CD4-positive, alpha-beta T cell treated with Interleukin-17A for 4 hours (primary cell): ENCODE results near the gene GNLY.

Experiments
- DNase-seq: peaks from one replicate; pipeline ENCODE4 v3.0.0-alpha.2; 2020; ENCODE audit warnings: mixed read lengths

GNLY gene

GRCh38 chr2:85690932-85691331, 3.2 kb upstream of the GNLY start:
- DNase-seq = no peak

DNA sequence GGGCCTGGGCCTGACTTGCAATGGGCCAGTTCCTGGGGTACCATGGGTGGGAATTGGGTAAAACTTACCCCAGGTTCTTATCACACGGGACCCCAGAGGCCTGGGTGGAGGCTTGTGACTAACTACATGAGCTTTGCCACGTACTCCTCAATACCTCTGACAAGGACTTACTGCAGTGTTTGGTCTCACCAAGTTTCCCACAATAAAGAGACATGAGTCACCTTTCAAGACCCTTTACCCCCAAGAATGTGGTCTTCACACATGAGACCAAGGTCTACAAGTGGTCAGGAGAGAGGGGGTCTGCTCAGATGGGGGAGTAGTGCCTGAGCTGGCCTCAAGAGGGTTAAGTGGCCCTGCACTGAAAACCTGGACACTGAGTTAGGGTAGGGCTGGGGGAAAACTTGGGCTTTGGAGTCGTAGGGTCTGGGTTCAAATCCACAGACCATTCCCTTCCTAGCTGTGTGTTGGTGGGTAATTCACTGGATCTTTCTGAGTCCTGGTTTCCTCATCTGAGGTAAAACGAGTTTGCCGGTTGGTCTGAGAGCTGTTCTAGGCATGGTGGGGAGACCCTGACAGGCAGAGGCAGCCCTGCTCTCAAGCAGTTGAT, 2.0 kb upstream of the GNLY start:
- no peak for DNase-seq

DNA sequence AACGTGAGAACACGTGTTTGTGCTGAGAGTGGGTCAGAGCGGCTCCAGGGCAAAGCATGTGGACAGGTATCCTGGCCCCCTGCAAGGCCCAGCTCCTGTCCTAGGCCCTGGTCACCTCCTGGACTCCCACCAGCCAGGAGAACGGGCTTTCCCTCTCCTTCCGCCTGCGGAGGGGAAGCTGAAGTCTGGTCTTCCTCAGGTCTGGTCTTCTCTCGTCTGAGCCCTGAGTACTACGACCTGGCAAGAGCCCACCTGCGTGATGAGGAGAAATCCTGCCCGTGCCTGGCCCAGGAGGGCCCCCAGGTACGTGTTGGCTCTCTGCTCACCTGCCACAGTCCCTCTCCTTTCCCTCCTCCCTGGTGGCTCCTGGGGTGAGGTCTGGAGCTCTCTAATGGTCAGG, 963 bp downstream of the GNLY start:
- DNase-seq = no peak

DNA sequence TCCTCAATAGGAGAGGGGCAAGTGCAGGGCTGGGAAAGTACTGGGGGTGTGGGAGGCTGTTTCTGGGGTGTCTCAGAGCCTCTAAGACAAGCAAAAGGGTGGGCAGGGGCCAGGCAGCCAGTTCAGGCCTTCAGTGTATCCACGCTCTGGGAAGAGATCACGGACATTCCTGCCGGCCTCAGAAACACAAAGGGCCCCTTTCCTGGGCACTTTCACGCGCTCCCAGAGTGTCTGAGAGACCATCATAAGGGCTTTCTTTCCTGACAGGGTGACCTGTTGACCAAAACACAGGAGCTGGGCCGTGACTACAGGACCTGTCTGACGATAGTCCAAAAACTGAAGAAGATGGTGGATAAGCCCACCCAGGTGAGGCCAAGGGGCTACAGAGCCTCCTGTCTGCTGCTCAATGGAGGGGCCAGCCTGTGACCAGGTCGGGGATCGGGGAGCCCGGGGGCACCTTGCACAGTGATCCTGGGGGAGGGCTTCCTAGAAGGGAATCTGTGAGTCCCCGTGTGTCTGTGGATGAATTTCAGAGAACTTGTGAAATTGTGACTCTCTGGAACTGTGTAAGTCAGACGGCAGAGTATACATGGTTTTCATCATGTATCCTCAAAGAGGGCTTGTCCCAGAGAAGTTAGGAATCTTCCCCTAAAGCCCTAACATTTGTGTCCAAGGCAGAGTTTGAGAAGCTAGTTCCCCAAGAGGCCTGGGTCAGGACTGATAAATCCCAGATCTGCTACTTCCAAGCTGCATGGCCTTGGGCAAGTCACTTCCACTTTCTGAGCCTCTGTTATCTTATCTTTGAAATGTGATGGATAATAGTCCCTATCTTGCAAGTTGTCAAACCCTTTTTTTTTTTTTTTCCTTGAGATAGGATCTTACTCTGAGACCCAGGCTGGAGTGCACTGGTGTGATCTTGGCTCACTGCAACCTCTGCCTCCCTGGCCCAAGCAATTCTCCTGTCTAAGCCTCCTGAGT, 1.8 kb downstream of the GNLY start:
- no peak for DNase-seq

GRCh38 chr2:85697096-85697495, 2.9 kb downstream of the GNLY start:
- DNase-seq = no peak

DNA sequence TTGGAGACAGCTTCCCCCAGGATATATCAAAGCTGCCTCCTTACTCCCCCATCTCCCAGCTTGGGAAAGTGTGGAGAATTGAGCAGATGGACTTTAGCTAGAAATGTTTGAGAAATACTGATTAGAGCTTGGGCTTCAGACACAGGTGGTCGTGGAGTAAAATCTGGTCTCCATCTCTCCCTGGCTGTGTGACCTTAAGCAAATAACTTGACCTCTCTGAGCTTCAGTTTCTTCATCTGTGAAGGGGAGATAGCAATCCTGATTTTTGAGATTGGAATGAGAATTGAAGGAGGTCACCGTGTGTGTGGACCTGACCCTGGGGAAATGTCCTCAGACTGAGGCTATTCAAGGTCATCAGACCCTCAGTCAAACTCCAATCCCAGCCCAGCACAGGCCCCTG, 3.6 kb downstream of the GNLY start:
- no peak for DNase-seq

GRCh38 chr2:85698184-85698879, 4.2 kb downstream of the GNLY start:
- no peak for DNase-seq

- no peak for DNase-seq
Measured at GRCh38 chr2:85698880-85699254, 4.7 kb downstream of the GNLY start.

- no peak for DNase-seq
Measured at GRCh38 chr2:85699325-85699724, 5.2 kb downstream of the GNLY start.

DNA sequence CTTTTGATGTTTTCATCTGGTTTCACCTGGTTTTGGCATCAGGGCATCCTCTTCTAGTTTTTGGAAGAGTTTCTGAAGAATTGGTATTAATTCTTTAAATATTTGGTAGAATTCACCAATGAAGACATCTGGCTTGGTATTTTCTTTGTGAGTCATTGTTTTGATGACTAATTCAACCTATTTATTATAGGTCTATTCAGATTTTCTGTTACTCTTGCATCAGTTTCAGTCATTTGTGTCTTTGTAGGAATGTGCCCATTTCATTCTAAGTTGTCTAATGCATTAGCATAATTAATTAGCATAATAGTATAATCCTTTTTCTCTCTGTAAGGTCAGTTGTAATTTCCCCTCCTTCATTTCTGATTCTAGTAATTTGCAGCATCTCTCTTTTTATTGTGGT, 8.0 kb downstream of the GNLY start:
- no peak for DNase-seq

GRCh38 chr2:85702800-85703199, 8.6 kb downstream of the GNLY start:
- DNase-seq = no peak

DNA sequence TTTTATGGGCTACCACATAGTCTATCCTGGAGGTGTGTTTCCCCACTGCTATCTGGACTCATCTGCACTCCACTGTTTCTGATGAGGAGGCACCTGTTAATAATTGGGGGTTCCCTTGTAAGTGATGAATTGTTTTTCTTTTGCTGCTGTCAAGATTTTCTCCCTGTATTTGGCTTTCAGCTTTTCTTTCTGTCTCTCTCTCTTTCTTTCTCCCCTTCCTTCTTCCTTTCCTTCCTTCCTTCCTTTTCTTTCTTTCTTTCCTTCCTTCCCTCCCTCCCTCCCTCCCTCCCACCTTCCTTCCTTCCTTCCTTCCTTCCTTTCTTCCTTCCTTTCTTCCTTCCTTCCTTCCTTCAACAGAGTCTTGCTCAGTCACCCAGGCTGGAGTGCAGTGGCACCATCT, 9.2 kb downstream of the GNLY start:
- DNase-seq = no peak

DNA sequence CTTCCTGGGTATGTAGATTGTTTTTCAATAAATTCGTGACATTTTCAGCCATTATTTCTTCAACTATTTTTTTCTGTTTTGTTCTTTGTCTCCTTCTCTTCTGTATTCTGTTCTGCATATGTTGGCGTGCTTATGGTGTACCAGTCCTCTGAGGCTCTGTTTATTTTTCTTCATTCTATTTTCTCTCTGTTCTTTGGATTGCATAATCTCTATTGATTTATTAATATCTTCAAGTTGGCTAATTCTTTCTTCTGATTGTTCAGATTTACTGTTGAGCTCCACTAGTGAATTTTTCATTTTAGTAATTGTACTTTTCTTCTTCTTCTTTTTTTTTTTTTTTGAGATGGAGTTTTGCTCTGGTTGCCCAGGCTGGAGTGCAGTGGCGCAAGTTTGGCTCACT, 9.9 kb downstream of the GNLY start:
- DNase-seq = no peak

GRCh38 chr2:85704800-85705679, 10.9 kb downstream of the GNLY start:
- DNase-seq = no peak

DNA sequence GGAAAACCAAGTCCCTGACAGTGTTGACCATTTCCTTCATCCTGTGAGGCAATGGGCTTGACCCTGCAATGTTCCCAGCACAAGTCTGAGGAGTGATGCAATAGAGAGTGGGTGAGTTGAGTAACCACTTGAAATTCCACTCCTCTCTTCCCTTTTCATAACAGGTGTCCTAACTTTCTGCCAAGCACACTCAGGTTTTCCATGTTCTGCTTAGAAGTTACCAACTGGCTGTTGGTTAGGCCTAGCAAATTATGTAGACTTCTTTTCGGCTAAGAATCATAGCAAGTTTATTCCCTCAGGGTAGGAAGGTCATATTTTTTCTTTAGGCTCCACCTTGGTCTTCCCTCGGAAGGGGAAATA, 11.5 kb downstream of the GNLY start:
- DNase-seq = no peak

DNA sequence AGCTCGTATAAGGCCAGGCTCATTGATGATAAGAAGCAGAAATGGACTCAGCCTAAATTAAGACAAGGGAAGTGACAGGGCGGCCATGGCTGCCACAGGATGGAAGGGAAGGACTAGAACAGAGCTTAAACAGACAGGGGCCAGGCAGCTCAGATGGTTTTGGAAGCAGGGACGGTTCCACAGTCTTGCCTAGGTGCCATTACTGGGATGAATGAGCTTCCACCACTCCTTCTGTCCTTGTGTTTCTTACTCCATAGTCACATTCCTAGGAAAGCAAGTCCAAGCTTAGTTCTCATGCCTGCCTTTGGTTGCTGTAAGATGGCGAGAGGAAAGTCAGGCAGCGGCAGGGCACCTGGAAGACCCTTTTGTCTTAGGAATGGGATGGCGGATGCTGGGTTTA, 11.9 kb downstream of the GNLY start:
- no peak for DNase-seq

DNA sequence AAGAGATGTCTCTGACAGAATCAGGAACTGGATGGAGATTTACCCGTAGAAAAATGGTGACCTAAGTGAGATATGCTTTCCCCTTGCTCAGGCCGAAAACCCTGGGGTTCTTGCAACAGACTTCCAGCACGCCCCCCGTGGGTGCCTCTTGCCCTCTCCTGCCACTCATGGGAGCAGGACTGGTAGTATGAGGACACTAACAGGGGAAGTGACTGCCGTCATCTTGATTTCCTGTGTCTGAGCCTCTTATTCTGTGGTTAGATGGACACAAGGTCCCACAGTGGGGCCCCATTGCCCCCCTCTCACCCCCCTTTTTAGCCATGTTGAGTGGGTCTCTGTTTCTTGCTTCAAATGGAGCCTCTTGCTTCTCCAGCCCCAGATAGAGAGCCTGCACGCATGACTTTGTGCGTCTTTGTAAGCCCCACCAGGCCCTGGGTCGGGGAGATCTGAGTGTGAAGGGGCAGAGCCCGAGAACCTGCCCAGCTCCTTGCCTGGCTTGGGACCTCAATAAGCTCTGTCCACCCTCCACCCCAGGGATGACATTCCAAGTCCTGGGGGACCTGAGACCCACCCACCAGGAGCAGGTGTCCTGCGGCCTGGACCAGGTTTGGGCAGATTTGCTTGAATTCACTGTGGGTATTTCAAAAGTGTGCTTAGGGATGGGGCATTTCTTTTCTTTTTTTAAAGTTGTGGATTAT, 12.6 kb downstream of the GNLY start:
- no peak for DNase-seq

GRCh38 chr2:85707304-85707703, 13.1 kb downstream of the GNLY start:
- peak; percentile 70 for DNase-seq

- DNase-seq = no peak
Measured at GRCh38 chr2:85708641-85709040, 14.5 kb downstream of the GNLY start.

GRCh38 chr2:85709401-85709811, 15.2 kb downstream of the GNLY start:
- no peak for DNase-seq

GRCh38 chr2:85710687-85711577, 16.8 kb downstream of the GNLY start:
- no peak for DNase-seq
